Activated B cell treated with CpG ODN at 0.5 μM for 24 hours (primary cell): ENCODE data around the gene PARP16. TPM values are rescaled to one million over a fixed set of nuclear protein-coding genes. Genes with fewer than 3 reads are reported as not detected.

Experiments used
- ATAC-seq: fragments of 200-7000 bp; cut with Tn5 transposase; one replicate; pipeline ENCODE4 v1.10.0; 2021; ENCODE audit warnings: low read depth, mild to moderate bottlenecking, moderate library complexity
- CTCF ChIA-PET: fragments of 350-600 bp; sonication (Branson Sonifier 250); formaldehyde crosslinking; loops from one replicate; lab custom pipeline; 2021; ENCODE audit warnings: antibody characterized with exemption; lab: Charles Lee
- POLR2A ChIA-PET: fragments of 350-600 bp; sonication (Branson Sonifier 250); formaldehyde crosslinking; loops from one replicate; lab custom pipeline; 2021; ENCODE audit warnings: antibody characterized with exemption; lab: Charles Lee
- DNase-seq: peaks from one replicate; pipeline ENCODE4 v3.0.0; 2022
- H3K27ac Mint-ChIP-seq: one replicate; pipeline ENCODE4 v1.8.0; 2020; ENCODE audit warnings: mixed read lengths
- H3K27me3 Mint-ChIP-seq: one replicate; pipeline ENCODE4 v1.8.0; 2021; ENCODE audit warnings: mixed read lengths
- H3K36me3 Mint-ChIP-seq: one replicate; pipeline ENCODE4 v1.8.0; 2021; ENCODE audit warnings: low read depth, mixed read lengths
- H3K4me1 Mint-ChIP-seq: one replicate; pipeline ENCODE4 v1.8.0; 2021; ENCODE audit warnings: mixed read lengths
- H3K4me3 Mint-ChIP-seq: one replicate; pipeline ENCODE4 v1.8.0; 2020; ENCODE audit warnings: mild to moderate bottlenecking, mixed read lengths
- H3K9me3 Mint-ChIP-seq: one replicate; pipeline ENCODE4 v1.8.0; 2020; ENCODE audit warnings: mixed read lengths
- intact Hi-C: fragments of 100-400 bp; cut with micrococcal nuclease; formaldehyde crosslinking; loops from one replicate; pipeline ENCODE4 v1.15.1; 2024
- total RNA-seq: library from RNA; stranded (reverse); gene quantifications from 2 replicates; pipeline ENCODE4 v1.2.3, GENCODE V29; 2022
- TF ChIP-seq, protein P1 (sequence below): fragments of 200-600 bp; IDR thresholded peaks from one replicate; pipeline ENCODE4 v1.8.0; 2022; ENCODE audit warnings: antibody characterized with exemption, mild to moderate bottlenecking

Gene PARP16
- total RNA-seq, 1 donor from 2014 or later = 11.5 TPM

DNA sequence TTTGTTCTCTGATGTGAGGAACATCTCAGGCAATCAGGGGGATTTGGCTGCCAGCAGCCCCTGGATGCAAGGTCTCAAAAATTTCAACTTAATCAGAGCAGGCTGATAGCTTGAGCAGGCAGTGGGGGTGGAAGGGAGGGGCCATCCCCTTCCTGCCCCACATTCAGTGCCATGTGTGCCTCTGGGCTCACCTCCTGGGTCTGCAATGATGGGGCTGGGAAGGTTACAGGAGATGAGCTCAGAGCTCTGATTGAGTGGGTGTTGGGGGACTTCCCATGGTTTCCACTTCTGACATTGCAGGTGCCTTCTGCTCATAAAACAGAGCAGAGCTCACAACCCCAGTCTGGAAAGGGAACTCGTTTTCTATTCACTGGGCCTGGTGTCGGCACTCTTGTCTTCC is 37.0 kb downstream of the PARP16 start:
- CTCF ChIA-PET = no interaction called here
- POLR2A ChIA-PET = interaction anchor here (0.5 to 1.2 kb wide), 3 partner anchors 37 to 55 kb away, joined by 3 to 15 read pairs (median 7); partner anchors contain the start of genes PARP16 and RNU5B-1
- H3K4me3 Mint-ChIP-seq = no peak overlapping the region
- H3K4me1 Mint-ChIP-seq = peaks cover 2% of the 10 kb centered on the region
- TF ChIP-seq, protein P1, sequence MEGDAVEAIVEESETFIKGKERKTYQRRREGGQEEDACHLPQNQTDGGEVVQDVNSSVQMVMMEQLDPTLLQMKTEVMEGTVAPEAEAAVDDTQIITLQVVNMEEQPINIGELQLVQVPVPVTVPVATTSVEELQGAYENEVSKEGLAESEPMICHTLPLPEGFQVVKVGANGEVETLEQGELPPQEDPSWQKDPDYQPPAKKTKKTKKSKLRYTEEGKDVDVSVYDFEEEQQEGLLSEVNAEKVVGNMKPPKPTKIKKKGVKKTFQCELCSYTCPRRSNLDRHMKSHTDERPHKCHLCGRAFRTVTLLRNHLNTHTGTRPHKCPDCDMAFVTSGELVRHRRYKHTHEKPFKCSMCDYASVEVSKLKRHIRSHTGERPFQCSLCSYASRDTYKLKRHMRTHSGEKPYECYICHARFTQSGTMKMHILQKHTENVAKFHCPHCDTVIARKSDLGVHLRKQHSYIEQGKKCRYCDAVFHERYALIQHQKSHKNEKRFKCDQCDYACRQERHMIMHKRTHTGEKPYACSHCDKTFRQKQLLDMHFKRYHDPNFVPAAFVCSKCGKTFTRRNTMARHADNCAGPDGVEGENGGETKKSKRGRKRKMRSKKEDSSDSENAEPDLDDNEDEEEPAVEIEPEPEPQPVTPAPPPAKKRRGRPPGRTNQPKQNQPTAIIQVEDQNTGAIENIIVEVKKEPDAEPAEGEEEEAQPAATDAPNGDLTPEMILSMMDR = no peak
- no peaks in the 10 kb centered on the region for H3K27me3 Mint-ChIP-seq
- H3K9me3 Mint-ChIP-seq = no peaks in the 10 kb centered on the region
- peak; percentile 45 for ATAC-seq
- H3K27ac Mint-ChIP-seq = no peak overlapping the region
- intact Hi-C loops = no loop called here
- no peak for DNase-seq
- peaks cover 19% of the 10 kb centered on the region for H3K36me3 Mint-ChIP-seq

DNA sequence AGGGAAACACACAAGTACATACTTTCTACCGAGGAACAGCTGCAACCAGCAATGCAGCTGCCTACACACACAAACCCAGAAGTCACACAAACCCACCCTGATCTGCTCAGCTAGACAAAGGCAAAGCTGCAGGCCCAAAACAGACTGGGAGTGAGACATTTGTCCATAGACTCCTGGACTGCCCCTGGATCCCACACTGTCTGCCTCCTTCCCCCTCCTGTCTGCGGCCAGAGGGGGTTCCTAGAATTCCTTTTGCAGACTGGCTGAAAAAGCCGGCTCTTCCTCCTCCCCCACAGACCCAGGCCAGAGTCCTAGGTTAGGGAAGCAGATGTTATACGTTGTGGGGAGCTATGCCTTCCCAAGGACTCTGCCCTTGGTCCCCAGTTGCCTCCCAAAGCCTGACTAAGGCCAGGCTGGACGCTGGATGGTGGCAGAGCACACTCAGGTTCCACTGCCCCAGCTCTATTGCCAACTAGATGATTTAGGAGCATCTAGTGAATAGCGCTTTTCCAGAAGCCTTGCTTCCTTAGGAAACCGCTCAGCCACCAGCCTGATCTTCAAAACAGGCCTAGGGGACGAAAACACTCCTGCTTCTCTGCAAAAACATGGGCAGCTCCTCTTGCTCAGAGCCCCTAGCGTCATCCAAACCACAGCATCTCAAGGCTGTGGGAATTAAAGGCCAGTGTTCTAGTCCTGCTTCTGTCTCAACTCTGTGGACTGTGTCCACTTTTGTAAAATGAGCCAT is 38.0 kb downstream of the PARP16 start:
- H3K9me3 Mint-ChIP-seq = no peaks in the 10 kb centered on the region
- DNase-seq (no peak), ATAC-seq (no peak)
- TF ChIP-seq, protein P1 = no peak
- POLR2A ChIA-PET = no interaction called here
- no peak overlapping the region for H3K4me3 Mint-ChIP-seq
- H3K27me3 Mint-ChIP-seq = no peaks in the 10 kb centered on the region
- intact Hi-C loops = no loop called here
- H3K36me3 Mint-ChIP-seq = peaks cover 12% of the 10 kb centered on the region
- no peak overlapping the region for H3K27ac Mint-ChIP-seq
- CTCF ChIA-PET = no interaction called here
- peaks cover 2% of the 10 kb centered on the region for H3K4me1 Mint-ChIP-seq

DNA sequence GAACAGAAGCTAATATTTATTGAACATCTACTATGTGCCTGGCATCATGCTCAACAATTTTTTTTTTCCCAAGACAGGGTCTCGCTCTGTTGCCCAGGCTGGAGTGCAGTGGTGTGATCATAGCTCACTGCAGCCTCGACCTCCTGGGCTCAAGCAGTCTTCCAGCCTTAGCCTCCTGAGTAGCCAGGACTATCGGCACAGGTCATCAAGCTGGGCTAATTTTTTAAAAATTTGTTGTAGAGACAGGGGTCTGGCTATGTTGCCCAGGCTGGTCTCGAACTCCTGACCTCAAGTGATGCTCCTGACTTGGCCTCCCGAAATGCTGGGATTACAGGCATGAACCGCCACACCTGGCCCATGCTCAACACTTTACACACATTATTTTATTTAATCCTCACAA is 39.7 kb downstream of the PARP16 start:
- no peaks in the 10 kb centered on the region for H3K9me3 Mint-ChIP-seq
- H3K4me1 Mint-ChIP-seq = peaks cover 2% of the 10 kb centered on the region
- ATAC-seq = no peak
- no peak overlapping the region for H3K4me3 Mint-ChIP-seq
- no peak for DNase-seq
- H3K27me3 Mint-ChIP-seq = no peaks in the 10 kb centered on the region
- intact Hi-C loops = no loop called here
- TF ChIP-seq, protein P1 = no peak
- peaks cover 12% of the 10 kb centered on the region for H3K36me3 Mint-ChIP-seq
- ChIA-PET POLR2A (no interaction called here), CTCF (no interaction called here)
- no peak overlapping the region for H3K27ac Mint-ChIP-seq

DNA sequence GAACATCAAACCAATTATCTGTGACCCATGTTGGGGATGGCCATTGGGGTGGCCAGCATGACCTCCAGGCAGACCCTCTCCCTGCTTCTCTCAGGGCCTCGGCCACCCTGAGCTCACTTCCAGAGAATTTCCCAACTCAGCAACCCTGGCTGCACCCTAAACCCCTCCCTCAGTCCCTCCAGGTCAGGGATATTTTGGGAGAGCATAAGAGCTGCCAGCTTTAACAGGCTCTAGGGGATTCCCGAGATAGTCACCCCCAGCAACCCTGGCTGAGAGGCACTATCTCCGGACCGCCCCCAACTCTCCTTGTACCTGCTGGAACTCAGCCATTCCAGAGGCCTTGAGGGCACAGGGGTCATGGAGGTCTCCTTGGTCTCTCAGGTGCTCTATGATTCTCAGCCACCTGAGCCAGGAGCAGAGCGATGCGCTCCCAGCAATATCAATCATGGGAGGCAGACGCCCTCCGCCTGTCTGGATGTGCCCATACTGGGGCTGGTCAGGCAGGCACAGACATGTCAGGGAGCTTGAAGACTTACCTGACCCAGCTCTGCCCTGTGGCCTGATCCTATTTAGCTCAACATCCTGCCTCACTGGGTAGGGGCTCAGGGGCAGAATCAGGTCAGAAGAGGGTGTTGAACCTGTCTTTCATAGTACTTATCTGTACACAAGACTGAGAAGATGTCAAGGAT is 40.5 kb downstream of the PARP16 start:
- H3K4me3 Mint-ChIP-seq = no peak overlapping the region
- H3K27ac Mint-ChIP-seq = no peak overlapping the region
- no peak for DNase-seq
- intact Hi-C loops = no loop called here
- H3K4me1 Mint-ChIP-seq = peaks cover 2% of the 10 kb centered on the region
- H3K27me3 Mint-ChIP-seq = no peaks in the 10 kb centered on the region
- ATAC-seq = no peak
- ChIA-PET CTCF (no interaction called here), POLR2A (no interaction called here)
- H3K36me3 Mint-ChIP-seq = peaks cover 12% of the 10 kb centered on the region
- H3K9me3 Mint-ChIP-seq = no peaks in the 10 kb centered on the region
- TF ChIP-seq, protein P1 = no peak

DNA sequence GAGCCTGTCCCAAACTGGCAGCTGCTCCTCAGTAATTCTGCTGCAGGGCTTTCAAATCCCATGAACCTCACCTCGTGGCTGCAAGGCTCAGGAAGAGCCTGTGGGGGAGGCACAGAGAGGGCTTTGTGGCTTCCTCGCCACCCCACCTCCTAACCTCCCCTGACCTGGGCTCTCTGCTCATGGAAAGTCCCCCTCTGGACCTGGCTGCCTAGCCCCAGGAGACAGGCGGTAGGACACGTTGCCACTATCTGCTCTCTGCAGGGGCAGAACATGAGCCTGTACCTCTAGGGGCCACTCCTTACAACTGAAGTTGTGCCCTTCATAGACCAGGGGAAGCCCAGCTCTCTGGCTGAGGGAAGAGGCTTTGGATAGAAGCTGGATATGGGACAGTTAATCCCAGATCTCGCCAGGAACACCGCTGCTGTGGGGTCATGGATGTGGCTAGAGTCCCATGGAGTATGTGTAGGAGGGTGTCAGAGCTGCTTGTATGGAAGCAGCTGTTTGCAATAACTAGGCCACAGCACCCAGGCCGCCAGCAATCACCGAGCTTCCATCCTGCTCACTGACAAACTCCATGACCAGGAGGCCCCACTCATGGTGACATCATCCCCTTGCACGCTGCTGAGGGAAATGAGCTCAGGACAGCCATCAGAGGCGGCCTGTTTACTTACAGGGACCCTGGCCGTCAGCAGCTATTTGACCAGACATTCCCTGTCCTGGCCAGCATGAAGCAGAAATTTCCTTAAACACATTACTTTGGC is 41.4 kb downstream of the PARP16 start:
- Mint-ChIP-seq H3K27me3 (no peaks in the 10 kb centered on the region), H3K27ac (no peak overlapping the region), H3K4me1 (peaks cover 2% of the 10 kb centered on the region), H3K4me3 (no peak overlapping the region), H3K36me3 (peaks cover 9% of the 10 kb centered on the region), H3K9me3 (no peaks in the 10 kb centered on the region)
- intact Hi-C loops = no loop called here
- CTCF ChIA-PET = no interaction called here
- POLR2A ChIA-PET = interaction anchor here (0.6 kb wide), 1 partner anchor 52 kb away, joined by 7 read pairs; no protein-coding TSS in a partner anchor
- no peak for ATAC-seq
- DNase-seq = no peak
- TF ChIP-seq, protein P1 = no peak
